ENCODE measurements around the gene FGF19.

- TF ChIP-seq CTCF (conservative IDR thresholded peaks at IDR 0.05; ENCODE audit: low read depth, low read length): no peak
- TF ChIP-seq EZH2 (IDR thresholded peaks at IDR 0.05; ENCODE audit: borderline replicate concordance, low read depth, low read length, poor library complexity, severe bottlenecking): no peak
Measured at GRCh38 chr11:69744435-69744834, 40.6 kb upstream of the FGF19 start.
